DOHH2 (cell line): ENCODE data around the gene DHRS12.
A peak's percentile ranks its signal among the peaks of the same experiment; 100 is the strongest.

Source experiments
- H3F3A ChIP-seq: fragments of 200-600 bp; sonication (generic), shearing (Covaris generic); 2 replicates; pipeline ENCODE4 v1.6.0; 2016; ENCODE audit warnings: antibody characterized with exemption, mild to moderate bottlenecking; ENCODE audit not compliant: control insufficient read depth, insufficient read depth
- H3K27ac ChIP-seq: fragments of 200-600 bp; sonication (generic); 2 replicates; pipeline ENCODE4 v1.5.1; 2014; ENCODE audit warnings: low read depth, mild to moderate bottlenecking, low read length, moderate library complexity
- H3K27me3 ChIP-seq: fragments of 200-600 bp; sonication (generic); 2 replicates; pipeline ENCODE4 v1.6.1; 2014; ENCODE audit warnings: mild to moderate bottlenecking, low read length, mixed read lengths; ENCODE audit not compliant: control insufficient read depth
- H3K36me3 ChIP-seq: fragments of 200-600 bp; sonication (generic); 2 replicates; pipeline ENCODE4 v1.6.1; 2014; ENCODE audit warnings: mild to moderate bottlenecking, low read length, moderate library complexity, mixed read lengths; ENCODE audit not compliant: control insufficient read depth
- H3K4me1 ChIP-seq: fragments of 200-600 bp; sonication (generic); 2 replicates; pipeline ENCODE4 v1.6.1; 2014; ENCODE audit warnings: mild to moderate bottlenecking, low read length, mixed read lengths; ENCODE audit not compliant: control insufficient read depth
- H3K4me2 ChIP-seq: fragments of 200-600 bp; sonication (generic); 2 replicates; pipeline ENCODE4 v1.6.0; 2014; ENCODE audit warnings: mild to moderate bottlenecking, low read length, moderate library complexity
- H3K4me3 ChIP-seq: fragments of 200-600 bp; sonication (generic); 2 replicates; pipeline ENCODE4 v1.5.1; 2014; ENCODE audit warnings: mild to moderate bottlenecking, low read length, mixed read lengths
- H3K79me2 ChIP-seq: fragments of 200-600 bp; sonication (generic); 2 replicates; pipeline ENCODE4 v1.6.1; 2014; ENCODE audit warnings: mild to moderate bottlenecking, low read length, mixed read lengths; ENCODE audit not compliant: control insufficient read depth
- H3K9me2 ChIP-seq: fragments of 200-600 bp; sonication (generic); replicated peaks from 2 replicates; pipeline ENCODE4 v1.6.1; 2014; ENCODE audit warnings: mild to moderate bottlenecking, low read length, mixed read lengths; ENCODE audit not compliant: control insufficient read depth
- H3K9me3 ChIP-seq: fragments of 200-600 bp; sonication (generic); 2 replicates; pipeline ENCODE4 v1.6.1; 2014; ENCODE audit warnings: antibody characterized with exemption, low read length, mixed read lengths; ENCODE audit not compliant: control insufficient read depth, insufficient read depth
- H4K20me1 ChIP-seq: fragments of 200-600 bp; sonication (generic); 2 replicates; pipeline ENCODE4 v1.6.0; 2014; ENCODE audit warnings: low read depth, mild to moderate bottlenecking, antibody characterized with exemption, low read length, moderate library complexity; ENCODE audit not compliant: control insufficient read depth, insufficient read depth
- CTCF ChIP-seq: fragments of 200-600 bp; sonication (generic); IDR thresholded peaks from one replicate; pipeline ENCODE4 v1.5.1; 2014; ENCODE audit warnings: antibody characterized with exemption, mild to moderate bottlenecking, low read depth, low read length; ENCODE audit not compliant: poor library complexity, severe bottlenecking
- EZH2phosphoT487 ChIP-seq: fragments of 200-600 bp; sonication (generic); IDR thresholded peaks from 2 replicates; pipeline ENCODE4 v1.6.1; 2017; ENCODE audit warnings: borderline replicate concordance, mild to moderate bottlenecking, antibody characterized with exemption, low read length, moderate library complexity, mixed read lengths

Gene DHRS12

DNA sequence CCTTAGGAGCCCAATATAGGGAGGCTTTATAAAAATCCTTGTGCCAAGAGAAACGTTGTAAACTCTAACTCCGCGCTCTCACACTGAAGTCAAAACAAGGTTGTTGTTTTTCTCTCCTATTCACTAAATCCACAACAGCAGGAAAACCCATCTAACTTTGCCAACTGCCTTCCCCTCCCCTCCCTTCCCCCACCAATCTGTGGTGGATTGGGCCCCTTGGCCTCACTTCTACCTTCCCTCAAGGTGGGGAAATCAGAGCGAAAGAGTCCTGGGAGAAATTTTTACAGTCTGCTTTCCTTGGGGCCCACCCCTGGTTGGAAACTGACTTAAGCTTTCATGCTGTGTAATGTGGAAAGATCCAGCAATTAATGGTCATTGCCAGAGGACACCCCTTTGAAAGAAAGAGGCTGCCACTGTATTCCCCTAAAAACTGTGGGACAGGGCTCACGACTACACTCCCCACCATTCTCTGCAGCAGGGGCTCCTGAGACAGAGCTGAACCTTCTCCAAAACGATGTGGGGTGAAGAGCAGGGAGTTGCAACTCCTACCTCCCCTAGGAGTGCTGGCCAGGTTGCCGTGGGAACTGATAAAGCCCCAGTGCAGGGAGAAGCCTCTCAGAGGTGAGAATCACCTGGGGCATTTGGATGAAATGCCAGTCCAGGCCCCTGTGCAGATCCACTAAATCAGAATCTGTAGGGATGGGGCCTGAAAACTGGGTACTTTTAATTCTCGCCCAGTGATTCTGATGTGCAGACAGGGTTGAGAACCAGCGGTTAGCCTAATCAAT is 1.1 kb downstream of the DHRS12 start:
- peaks cover 3% of the 10 kb centered on the region; the same call in 1 of the 2 replicates for H3K36me3 ChIP-seq
- no peaks in the 10 kb centered on the region for H3K27me3 ChIP-seq
- peaks cover 15% of the 10 kb centered on the region for H3F3A ChIP-seq
- H3K9me3 ChIP-seq, result no peaks in the 10 kb centered on the region
- peaks cover 15% of the 10 kb centered on the region for H3K79me2 ChIP-seq
- peaks cover 38% of the 10 kb centered on the region for H3K4me1 ChIP-seq
- peak overlapping the region; percentile 86 for H3K4me2 ChIP-seq
- H3K27ac ChIP-seq, result peak overlapping the region; percentile 65; the same call in 1 of the 2 replicates
- peak overlapping the region; percentile 73 for H3K4me3 ChIP-seq
- no peaks in the 10 kb centered on the region for H4K20me1 ChIP-seq
- TF ChIP-seq EZH2phosphoT487, result no peak
- no peak for TF ChIP-seq CTCF
- H3K9me2 ChIP-seq, result no peaks in the 10 kb centered on the region

DNA sequence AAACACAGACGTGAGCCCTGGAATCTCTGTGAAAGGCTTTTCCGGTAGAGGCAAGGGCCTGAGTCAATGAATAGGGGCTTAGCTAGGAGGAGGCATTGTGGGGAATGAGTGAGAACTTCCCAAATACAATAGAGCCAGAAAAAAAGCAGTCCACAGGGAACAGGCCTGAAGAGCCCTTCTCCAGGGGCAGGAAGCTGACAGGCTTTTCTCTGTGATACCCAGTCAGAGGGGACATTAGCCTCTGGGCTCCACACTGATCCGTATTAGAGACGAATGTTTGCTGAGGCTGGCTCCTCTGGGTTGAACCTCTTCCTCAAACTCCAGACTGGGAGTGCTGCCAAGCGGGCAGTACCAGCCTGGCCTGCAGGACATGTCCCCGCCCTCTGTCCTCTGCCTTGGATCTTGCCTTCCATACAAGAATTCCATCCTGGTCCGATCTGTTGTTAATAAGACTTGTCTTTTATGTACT is 2.3 kb downstream of the DHRS12 start:
- H3K4me1 ChIP-seq, result peaks cover 40% of the 10 kb centered on the region
- H3K9me2 ChIP-seq, result no peaks in the 10 kb centered on the region
- no peaks in the 10 kb centered on the region for H3K27me3 ChIP-seq
- no peak overlapping the region for H3K4me2 ChIP-seq
- H3K27ac ChIP-seq, result no peak overlapping the region
- no peak overlapping the region for H3K4me3 ChIP-seq
- H3F3A ChIP-seq, result peaks cover 14% of the 10 kb centered on the region
- H3K36me3 ChIP-seq, result peaks cover 3% of the 10 kb centered on the region; the same call in 1 of the 2 replicates
- no peaks in the 10 kb centered on the region for H4K20me1 ChIP-seq
- peaks cover 15% of the 10 kb centered on the region for H3K79me2 ChIP-seq
- TF ChIP-seq EZH2phosphoT487 (no peak), CTCF (no peak)
- no peaks in the 10 kb centered on the region for H3K9me3 ChIP-seq

DNA sequence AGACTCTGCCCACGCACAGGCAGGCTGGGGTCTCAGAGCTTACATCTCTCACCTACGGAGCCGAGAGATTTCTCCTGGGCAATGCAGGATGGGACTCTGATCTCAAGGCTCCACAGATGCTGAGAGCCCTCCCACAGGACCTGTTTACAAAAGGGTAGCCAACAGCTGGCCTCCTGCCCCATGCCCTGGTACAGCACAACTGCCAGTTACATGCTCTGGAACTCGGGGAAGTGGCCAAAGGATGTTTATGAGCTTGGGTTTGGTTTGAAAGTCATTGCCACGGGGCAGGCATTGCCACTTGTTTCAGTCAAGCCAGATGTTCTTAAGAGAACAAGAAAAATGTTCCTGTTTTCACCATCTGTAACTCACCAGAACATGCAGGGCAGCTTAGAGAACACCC is 3.5 kb downstream of the DHRS12 start:
- no peaks in the 10 kb centered on the region for H4K20me1 ChIP-seq
- H3K4me2 ChIP-seq, result no peak overlapping the region
- TF ChIP-seq CTCF (no peak), EZH2phosphoT487 (no peak)
- peaks cover 3% of the 10 kb centered on the region; the same call in 1 of the 2 replicates for H3K36me3 ChIP-seq
- no peak overlapping the region for H3K4me3 ChIP-seq
- no peaks in the 10 kb centered on the region for H3K27me3 ChIP-seq
- H3K27ac ChIP-seq, result no peak overlapping the region
- peaks cover 7% of the 10 kb centered on the region for H3F3A ChIP-seq
- H3K9me2 ChIP-seq, result no peaks in the 10 kb centered on the region
- peaks cover 15% of the 10 kb centered on the region for H3K79me2 ChIP-seq
- peaks cover 42% of the 10 kb centered on the region for H3K4me1 ChIP-seq
- H3K9me3 ChIP-seq, result no peaks in the 10 kb centered on the region
